ENCODE data around the gene NTPCR. TPM values are rescaled to one million over a fixed set of nuclear protein-coding genes. Genes with fewer than 3 reads are reported as not detected.

The NTPCR gene
- total RNA-seq, 1 donor from 2014 or later, result 54.5 TPM

DNA sequence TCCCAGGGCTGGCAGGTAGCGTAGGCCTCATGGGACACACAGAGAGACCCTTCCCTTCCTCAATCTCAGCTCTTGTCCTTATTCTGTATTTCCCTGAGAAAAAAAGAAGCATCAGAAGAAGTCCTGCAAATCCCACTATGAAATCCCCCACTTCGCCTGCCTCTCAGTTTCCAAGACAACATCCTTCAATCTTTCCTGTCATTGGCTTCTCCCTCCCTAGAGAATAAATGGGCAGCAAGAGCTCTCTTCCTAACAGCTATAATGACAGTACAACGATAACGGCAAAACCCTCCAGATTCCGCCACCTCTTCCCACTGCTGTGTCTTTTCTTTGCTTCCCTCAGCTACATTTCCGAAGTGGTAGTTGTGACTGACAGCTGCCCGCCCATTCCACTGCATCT is 41.6 kb upstream of the NTPCR start:
- Histone ChIP-seq H3K27ac (ENCODE audit: low read depth, low read length) (no peak overlapping the region), H4K20me1 (ENCODE audit: insufficient read depth, low read length) (no peaks in the 10 kb centered on the region), H3K9ac (ENCODE audit: low read length) (no peak overlapping the region), H3K36me3 (ENCODE audit: insufficient read depth, low read length) (no peaks in the 10 kb centered on the region), H2AFZ (ENCODE audit: low read depth, low read length) (no peak overlapping the region), H3K4me3 (ENCODE audit: insufficient read depth, low read depth, low read length) (no peak overlapping the region), H3K4me2 (ENCODE audit: low read length) (no peak overlapping the region), H3K9me3 (ENCODE audit: insufficient read depth, low read depth, low read length) (no peaks in the 10 kb centered on the region), H3K27me3 (ENCODE audit: insufficient read depth, low read length) (peaks cover 2% of the 10 kb centered on the region), H3K79me2 (ENCODE audit: insufficient read depth, low read length) (no peaks in the 10 kb centered on the region), H3K4me1 (ENCODE audit: insufficient read depth, low read length) (no peaks in the 10 kb centered on the region)
- Mint-ChIP-seq H3K27me3 (ENCODE audit: low read depth, unreplicated experiment) (peaks cover 5% of the 10 kb centered on the region), H3K4me3 (ENCODE audit: unreplicated experiment) (no peak overlapping the region), H3K27ac (ENCODE audit: unreplicated experiment) (no peak overlapping the region), H3K9me3 (ENCODE audit: unreplicated experiment) (peaks cover 1% of the 10 kb centered on the region), H3K36me3 (ENCODE audit: low read depth, unreplicated experiment) (no peaks in the 10 kb centered on the region), H3K4me1 (ENCODE audit: low read depth, unreplicated experiment) (peaks cover 14% of the 10 kb centered on the region)
- TF ChIP-seq, protein P1, sequence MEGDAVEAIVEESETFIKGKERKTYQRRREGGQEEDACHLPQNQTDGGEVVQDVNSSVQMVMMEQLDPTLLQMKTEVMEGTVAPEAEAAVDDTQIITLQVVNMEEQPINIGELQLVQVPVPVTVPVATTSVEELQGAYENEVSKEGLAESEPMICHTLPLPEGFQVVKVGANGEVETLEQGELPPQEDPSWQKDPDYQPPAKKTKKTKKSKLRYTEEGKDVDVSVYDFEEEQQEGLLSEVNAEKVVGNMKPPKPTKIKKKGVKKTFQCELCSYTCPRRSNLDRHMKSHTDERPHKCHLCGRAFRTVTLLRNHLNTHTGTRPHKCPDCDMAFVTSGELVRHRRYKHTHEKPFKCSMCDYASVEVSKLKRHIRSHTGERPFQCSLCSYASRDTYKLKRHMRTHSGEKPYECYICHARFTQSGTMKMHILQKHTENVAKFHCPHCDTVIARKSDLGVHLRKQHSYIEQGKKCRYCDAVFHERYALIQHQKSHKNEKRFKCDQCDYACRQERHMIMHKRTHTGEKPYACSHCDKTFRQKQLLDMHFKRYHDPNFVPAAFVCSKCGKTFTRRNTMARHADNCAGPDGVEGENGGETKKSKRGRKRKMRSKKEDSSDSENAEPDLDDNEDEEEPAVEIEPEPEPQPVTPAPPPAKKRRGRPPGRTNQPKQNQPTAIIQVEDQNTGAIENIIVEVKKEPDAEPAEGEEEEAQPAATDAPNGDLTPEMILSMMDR (IDR thresholded peaks at IDR 0.05; ENCODE audit: insufficient read depth, low read depth, low read length), result no peak
- TF ChIP-seq EZH2 (IDR thresholded peaks at IDR 0.05; ENCODE audit: insufficient read depth, low read length), result no peak
- no peak for FAIRE-seq
- no peak for DNase-seq (ENCODE audit: low read depth)

DNA sequence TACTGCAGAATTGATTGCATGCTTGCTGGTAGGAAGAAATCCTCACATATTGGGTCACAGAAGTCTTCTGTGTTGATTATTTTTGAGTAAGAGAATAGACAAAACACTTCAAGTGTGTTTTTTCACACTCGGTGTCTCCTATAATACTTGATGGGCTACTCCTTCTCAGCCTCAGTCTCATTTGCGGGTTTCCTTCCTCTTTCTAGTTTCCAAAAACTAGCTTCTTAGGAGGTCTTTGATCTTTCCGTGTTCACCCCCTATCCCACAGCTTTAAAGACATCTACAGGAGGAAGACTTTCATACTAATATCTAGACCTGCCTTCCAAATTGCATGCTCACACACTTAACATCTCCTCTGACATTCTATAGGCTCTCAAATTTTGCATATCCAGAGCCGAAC is 40.7 kb upstream of the NTPCR start:
- peaks cover 11% of the 10 kb centered on the region for H3K4me1 Mint-ChIP-seq (ENCODE audit: low read depth, unreplicated experiment)
- Histone ChIP-seq H3K9ac (ENCODE audit: low read length) (no peak overlapping the region), H4K20me1 (ENCODE audit: insufficient read depth, low read length) (no peaks in the 10 kb centered on the region), H3K4me3 (ENCODE audit: insufficient read depth, low read depth, low read length) (no peak overlapping the region), H3K4me1 (ENCODE audit: insufficient read depth, low read length) (no peaks in the 10 kb centered on the region), H3K9me3 (ENCODE audit: insufficient read depth, low read depth, low read length) (no peaks in the 10 kb centered on the region), H3K36me3 (ENCODE audit: insufficient read depth, low read length) (no peaks in the 10 kb centered on the region), H3K27ac (ENCODE audit: low read depth, low read length) (no peak overlapping the region), H2AFZ (ENCODE audit: low read depth, low read length) (no peak overlapping the region), H3K27me3 (ENCODE audit: insufficient read depth, low read length) (peaks cover 2% of the 10 kb centered on the region), H3K4me2 (ENCODE audit: low read length) (no peak overlapping the region), H3K79me2 (ENCODE audit: insufficient read depth, low read length) (no peaks in the 10 kb centered on the region)
- TF ChIP-seq, protein P1 (IDR thresholded peaks at IDR 0.05; ENCODE audit: insufficient read depth, low read depth, low read length), result no peak
- no peak for TF ChIP-seq EZH2 (IDR thresholded peaks at IDR 0.05; ENCODE audit: insufficient read depth, low read length)
- H3K36me3 Mint-ChIP-seq (ENCODE audit: low read depth, unreplicated experiment), result no peaks in the 10 kb centered on the region
- peaks cover 1% of the 10 kb centered on the region for H3K9me3 Mint-ChIP-seq (ENCODE audit: unreplicated experiment)
- DNase-seq (ENCODE audit: low read depth) (no peak), FAIRE-seq (no peak)
- H3K27ac Mint-ChIP-seq (ENCODE audit: unreplicated experiment), result no peak overlapping the region
- H3K27me3 Mint-ChIP-seq (ENCODE audit: low read depth, unreplicated experiment), result peaks cover 5% of the 10 kb centered on the region
- H3K4me3 Mint-ChIP-seq (ENCODE audit: unreplicated experiment), result no peak overlapping the region

GRCh38 chr1:232911027-232911599 is 39.3 kb upstream of the NTPCR start:
- H3K4me3 Mint-ChIP-seq (ENCODE audit: unreplicated experiment), result no peak overlapping the region

More at GRCh38 chr1:232911027-232911599, 39.3 kb upstream of the NTPCR start:
- no peak overlapping the region for H3K4me3 ChIP-seq (ENCODE audit: insufficient read depth, low read depth, low read length)
- no peaks in the 10 kb centered on the region for H3K36me3 Mint-ChIP-seq (ENCODE audit: low read depth, unreplicated experiment)
- no peaks in the 10 kb centered on the region for H3K9me3 Mint-ChIP-seq (ENCODE audit: unreplicated experiment)
- H4K20me1 ChIP-seq (ENCODE audit: insufficient read depth, low read length), result no peaks in the 10 kb centered on the region
- H3K4me1 Mint-ChIP-seq (ENCODE audit: low read depth, unreplicated experiment), result peaks cover 1% of the 10 kb centered on the region
- H3K9me3 ChIP-seq (ENCODE audit: insufficient read depth, low read depth, low read length), result no peaks in the 10 kb centered on the region
- no peaks in the 10 kb centered on the region for H3K79me2 ChIP-seq (ENCODE audit: insufficient read depth, low read length)
- no peak overlapping the region for H3K9ac ChIP-seq (ENCODE audit: low read length)
- no peak overlapping the region for H3K4me2 ChIP-seq (ENCODE audit: low read length)
- H3K27me3 ChIP-seq (ENCODE audit: insufficient read depth, low read length), result peaks cover 2% of the 10 kb centered on the region
- no peaks in the 10 kb centered on the region for H3K36me3 ChIP-seq (ENCODE audit: insufficient read depth, low read length)
- DNase-seq (ENCODE audit: low read depth) (no peak), FAIRE-seq (no peak)
- no peak overlapping the region for H3K27ac Mint-ChIP-seq (ENCODE audit: unreplicated experiment)
- H2AFZ ChIP-seq (ENCODE audit: low read depth, low read length), result no peak overlapping the region
- TF ChIP-seq EZH2 (IDR thresholded peaks at IDR 0.05; ENCODE audit: insufficient read depth, low read length), result no peak
- TF ChIP-seq, protein P1 (IDR thresholded peaks at IDR 0.05; ENCODE audit: insufficient read depth, low read depth, low read length), result no peak
- H3K27me3 Mint-ChIP-seq (ENCODE audit: low read depth, unreplicated experiment), result peaks cover 5% of the 10 kb centered on the region
- no peaks in the 10 kb centered on the region for H3K4me1 ChIP-seq (ENCODE audit: insufficient read depth, low read length)
- no peak overlapping the region for H3K27ac ChIP-seq (ENCODE audit: low read depth, low read length)
